ENCODE measurements around the gene SH3PXD2A. TPM values are rescaled to one million over a fixed set of nuclear protein-coding genes. Genes with fewer than 3 reads are reported as not detected.

Gene SH3PXD2A
- total and polyA plus RNA-seq, 2 of the 4 experiments (the other 2 are of a cell fraction): 6.3 to 23.0 TPM

GRCh38 chr10:103806395-103807187 lies 48.8 kb downstream of the SH3PXD2A start:
- Histone ChIP-seq H2BK15ac (ENCODE audit: low read depth, low read length) (no peak overlapping the region), H3K9me3 (ENCODE audit: control insufficient read depth, insufficient read depth, low read length) (no peaks in the 10 kb centered on the region), H3K36me3 (ENCODE audit: control insufficient read depth, insufficient read depth, low read length) (no peaks in the 10 kb centered on the region), H3K79me1 (ENCODE audit: low read depth in 1 of 2, low read length in 2 of 2) (peaks cover 3 to 10% of the 10 kb centered on the region in 2 experiments; a peak in 2 of 4 replicates), H3K56ac (ENCODE audit: extremely low read depth, insufficient read depth, low read length) (no peak overlapping the region), H3K27ac (ENCODE audit: insufficient read depth, low read length) (no peak overlapping the region), H2BK120ac (ENCODE audit: low read depth, low read length) (no peak overlapping the region), H3K9me1 (ENCODE audit: insufficient read depth, low read length) (peaks cover 4% of the 10 kb centered on the region), H2AK9ac (replicated peaks; ENCODE audit: low read depth, low read length, poor library complexity) (no peak overlapping the region), H4K5ac (ENCODE audit: low read depth, low read length) (no peak overlapping the region), H3K27me3 (ENCODE audit: control insufficient read depth, insufficient read depth, low read length) (no peaks in the 10 kb centered on the region), H3K14ac (replicated peaks; ENCODE audit: low read depth, low read length) (no peak overlapping the region), H4K91ac (ENCODE audit: insufficient read depth, low read depth, low read length) (no peak overlapping the region), H3K9ac (ENCODE audit: low read depth, low read length) (no peak overlapping the region), H3K18ac (ENCODE audit: low read depth, low read length) (no peak overlapping the region), H3K4me2 (ENCODE audit: low read depth, low read length) (no peak overlapping the region), H3K4me1 (ENCODE audit: control insufficient read depth, insufficient read depth, low read length) (no peaks in the 10 kb centered on the region), H4K20me1 (ENCODE audit: insufficient read depth, low read length) (no peaks in the 10 kb centered on the region), H4K8ac (ENCODE audit: low read depth in 2 of 2, low read length in 2 of 2) (no peak overlapping the region), H2AK5ac (ENCODE audit: low read depth, low read length) (no peak overlapping the region), H2AFZ (replicated peaks; ENCODE audit: low read length, poor library complexity) (peak overlapping the region; percentile 8), H3K4ac (ENCODE audit: low read depth, low read length) (no peak overlapping the region), H2BK20ac (ENCODE audit: low read depth, low read length) (no peak overlapping the region), H3K4me3 (ENCODE audit: insufficient read depth, low read depth, low read length) (no peak overlapping the region), H3K23ac (ENCODE audit: low read depth, low read length) (no peak overlapping the region), H2BK5ac (ENCODE audit: low read depth, low read length, poor library complexity, severe bottlenecking) (no peak overlapping the region)
- in situ Hi-C loops (cut with MboI; ENCODE audit: low sequenced_read_pairs): no loop called here
- no peak for TF ChIP-seq POLR2A (IDR thresholded peaks at IDR 0.05; ENCODE audit: low read depth, low read length)
- TF ChIP-seq SMC3 (IDR thresholded peaks at IDR 0.05; ENCODE audit: low read depth, low read length): no peak
- TF ChIP-seq RAD21 (IDR thresholded peaks at IDR 0.05; ENCODE audit: low read length): no peak
- no peak for TF ChIP-seq MAFK (IDR thresholded peaks at IDR 0.05; ENCODE audit: low read depth, low read length)
- TF ChIP-seq FOS (IDR thresholded peaks at IDR 0.05; ENCODE audit: low read depth, low read length): no peak
- TF ChIP-seq RCOR1 (IDR thresholded peaks at IDR 0.05; ENCODE audit: insufficient replicate concordance, low read length): no peak
- no peak for TF ChIP-seq CHD1 (IDR thresholded peaks at IDR 0.05; ENCODE audit: low read depth, low read length)
- no peak for TF ChIP-seq ELK1 (IDR thresholded peaks at IDR 0.05; ENCODE audit: borderline replicate concordance, low read depth, low read length)
- no peak for TF ChIP-seq BHLHE40 (IDR thresholded peaks at IDR 0.05; ENCODE audit: low read depth, low read length)
- BruUV-seq (replicated peaks): no TSS peak
- no peak for DNase-seq
- ATAC-seq (ENCODE audit: low read depth): no peak
- intact Hi-C loops (cut with micrococcal nuclease): no loop called here
- ChIA-PET POLR2A (ENCODE audit: unreplicated experiment) (no interaction called here), CTCF (no interaction called here)
- dilution Hi-C loops (cut with HindIII; ENCODE audit: low sequenced_read_pairs, unreplicated experiment): no loop called here
- WGBS, 2 experiments (ENCODE audit: extremely low coverage in 2 of 2, insufficient read length in 1 of 2): no CpG with 5 or more reads among the region's 12 CpGs
